NCI-H146 treated with DMSO at 0.1 percent for 48 hours (cell line): ENCODE measurements around the gene NEUROD4.

Source experiments
- DNase-seq: peaks from one replicate; lab custom pipeline; 2025; ENCODE audit not compliant: unreplicated experiment; lab: John Stamatoyannopoulos, UW

Gene NEUROD4

DNA sequence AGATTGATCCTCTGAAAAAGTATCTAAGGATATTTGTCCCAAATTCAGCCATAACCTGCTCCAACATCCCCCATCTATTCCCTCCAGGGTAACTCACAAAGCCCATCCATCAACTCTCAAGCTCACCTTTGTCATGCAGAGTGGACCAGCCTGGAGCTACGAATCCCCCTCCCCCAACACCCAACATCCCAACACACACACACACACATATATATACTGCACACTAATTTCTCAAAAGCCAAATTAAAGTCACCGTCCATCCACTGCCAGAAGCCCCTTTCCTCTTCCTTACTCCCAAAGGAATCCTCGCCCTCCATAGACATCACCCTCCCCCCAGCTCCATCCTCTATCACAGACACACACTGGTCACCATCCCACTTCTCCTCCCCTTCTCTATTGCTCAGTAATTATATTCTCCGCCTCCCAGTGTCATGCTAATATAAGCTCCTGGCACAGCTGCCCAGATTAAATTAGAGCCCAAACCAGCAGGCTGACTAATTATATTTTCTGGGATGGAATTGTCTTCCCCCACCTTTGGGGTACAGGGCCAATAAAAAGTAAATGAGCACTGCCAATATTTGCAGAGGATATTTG, 21.7 kb upstream of the NEUROD4 start:
- no peak for DNase-seq

DNA sequence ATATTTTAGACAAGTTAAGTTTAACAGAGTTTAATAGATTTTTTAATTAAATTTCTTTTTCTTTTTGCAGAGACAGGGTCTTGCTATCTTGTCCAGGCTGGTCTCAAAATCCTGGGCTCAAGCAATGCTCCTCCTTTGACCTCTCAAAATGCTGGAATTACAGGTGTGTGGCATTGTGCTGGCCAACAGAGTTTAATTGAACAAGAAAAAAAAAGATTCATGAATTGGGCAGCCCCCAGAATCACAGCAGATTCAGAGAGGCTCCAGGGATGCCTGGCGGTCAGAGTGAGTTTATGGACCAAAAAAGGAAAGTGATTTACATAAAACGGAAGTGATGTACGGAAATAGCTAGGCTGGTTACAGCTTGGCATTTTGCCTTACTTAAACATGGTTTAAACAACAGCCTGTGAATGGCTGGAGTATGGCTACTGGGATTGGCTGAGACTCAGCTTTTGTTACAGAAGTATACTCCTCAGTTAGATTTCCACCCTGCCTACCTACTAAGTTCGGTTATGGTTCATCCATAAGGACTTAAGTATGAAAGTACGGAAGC, 20.7 kb upstream of the NEUROD4 start:
- no peak for DNase-seq

DNA sequence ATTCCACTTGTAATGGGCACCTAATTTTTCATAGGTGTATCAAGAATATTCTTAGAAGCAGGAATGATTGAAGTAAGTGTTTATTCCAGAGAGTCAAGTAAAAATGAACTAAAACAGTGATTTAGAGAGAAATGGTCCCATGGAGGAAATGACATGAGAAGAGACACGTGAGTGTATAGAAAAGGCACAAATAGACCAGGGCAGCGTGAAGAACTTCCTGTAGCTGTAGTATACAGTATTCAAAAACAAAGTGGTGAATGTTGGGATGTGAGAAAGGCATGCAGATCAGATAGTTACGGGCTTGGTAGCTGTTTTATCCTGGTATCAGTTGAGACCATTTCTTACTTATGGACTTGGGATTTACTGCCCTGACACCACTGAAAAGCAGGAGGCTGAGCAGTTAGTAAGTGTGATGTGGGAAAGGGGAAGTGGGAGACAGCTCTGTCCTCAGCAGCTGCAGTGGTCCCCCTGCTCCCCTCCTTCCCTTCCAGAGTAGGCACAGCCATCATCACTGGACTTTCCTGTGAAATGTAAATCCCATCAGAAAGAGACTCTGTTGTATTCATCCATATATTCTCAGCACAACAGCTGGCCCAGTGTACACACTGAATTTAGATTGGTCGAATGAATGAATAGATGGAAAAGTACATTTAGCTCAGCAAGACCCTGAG, 18.4 kb upstream of the NEUROD4 start:
- DNase-seq: no peak

DNA sequence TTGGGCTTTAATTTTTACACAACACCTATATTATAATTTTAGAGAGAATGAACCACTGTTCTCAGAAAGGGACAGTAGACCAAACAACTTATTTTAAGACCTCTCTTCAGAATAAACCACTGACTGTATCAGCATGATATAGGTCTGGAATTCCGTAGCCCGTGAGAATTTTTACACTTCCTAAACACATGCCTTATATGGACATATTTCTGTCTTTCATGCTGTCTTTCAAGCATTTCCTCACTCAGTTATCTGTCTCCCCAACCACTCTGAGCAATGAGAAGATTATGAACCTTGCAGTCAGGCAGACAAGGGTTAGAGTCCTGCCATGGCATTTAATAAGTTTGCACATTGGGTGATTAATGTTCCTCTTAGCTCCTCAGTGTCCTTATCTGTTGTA, 17.4 kb upstream of the NEUROD4 start:
- DNase-seq: no peak

DNA sequence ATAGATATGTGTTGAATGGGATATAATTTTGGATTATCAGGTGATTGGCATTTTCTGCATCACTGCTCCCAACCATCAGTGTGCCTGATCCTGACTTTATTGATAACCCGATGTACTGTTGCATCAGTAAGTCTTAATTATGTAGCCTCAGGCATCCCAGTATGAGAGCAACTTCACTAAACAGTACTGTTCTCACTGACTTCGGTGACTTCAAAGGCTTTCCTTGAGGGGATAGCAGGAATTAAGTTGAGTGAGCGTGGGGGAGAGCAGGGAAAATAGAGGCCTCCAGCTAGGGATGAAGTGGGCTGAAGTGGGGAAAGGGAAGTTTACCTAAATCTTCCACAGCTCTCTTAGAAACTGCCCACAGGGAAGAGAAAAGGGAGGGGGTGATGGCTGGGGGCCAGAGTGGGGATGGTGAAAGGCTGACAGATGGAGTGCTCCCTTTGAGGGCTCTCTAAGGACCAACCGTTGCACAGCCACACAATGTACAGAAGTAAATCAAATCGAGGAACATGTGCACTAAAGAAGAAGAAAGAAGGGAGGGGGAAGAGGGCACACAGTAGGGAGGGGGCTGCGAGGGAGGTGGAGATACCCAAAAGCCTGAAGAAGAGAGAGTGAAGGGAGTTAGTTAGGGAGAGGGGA, 10.7 kb upstream of the NEUROD4 start:
- no peak for DNase-seq

DNA sequence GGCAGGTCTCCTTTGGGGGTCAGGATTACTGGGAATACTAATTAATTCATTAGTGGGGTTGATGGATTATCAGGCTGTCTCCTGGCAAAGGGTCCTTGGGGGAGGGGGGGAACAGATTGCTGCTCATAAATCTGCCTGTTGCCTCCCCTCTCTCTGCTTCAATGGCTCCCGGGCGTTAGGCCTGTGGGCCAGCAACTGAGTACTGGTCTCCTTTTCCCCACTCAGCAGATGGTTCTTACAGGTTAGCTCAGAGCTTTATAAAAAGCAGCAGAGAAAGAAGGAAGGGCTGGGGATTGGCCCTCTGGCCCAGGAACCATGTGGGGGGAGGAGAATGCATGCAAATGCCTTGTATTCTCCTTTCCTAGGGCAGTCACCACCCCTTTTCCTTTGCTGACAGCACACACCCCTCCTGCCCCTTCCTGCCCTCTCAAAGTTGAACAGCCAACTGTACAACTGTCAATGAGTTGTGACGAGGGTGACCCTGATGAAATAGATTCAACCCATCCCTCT, 2.3 kb upstream of the NEUROD4 start:
- no peak for DNase-seq

DNA sequence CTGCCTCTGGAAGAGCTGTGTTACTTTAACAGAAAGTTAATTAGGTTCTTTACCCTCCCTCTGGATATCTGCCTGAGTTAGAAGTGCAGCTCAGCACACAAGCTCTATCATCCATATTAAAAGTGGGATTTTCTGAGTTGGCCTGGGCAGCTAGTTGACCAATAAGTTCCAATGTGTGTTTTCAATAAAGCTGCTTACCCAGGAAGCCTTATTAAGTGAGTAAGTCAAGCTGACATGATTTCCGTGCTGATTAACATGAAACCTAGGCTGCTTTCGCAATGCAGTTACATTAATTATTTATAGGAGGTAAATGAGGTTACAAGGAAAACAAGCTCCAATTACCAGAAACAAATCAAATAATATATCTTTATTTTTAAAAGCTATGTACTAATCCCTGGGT, 4.8 kb downstream of the NEUROD4 start:
- DNase-seq: no peak

DNA sequence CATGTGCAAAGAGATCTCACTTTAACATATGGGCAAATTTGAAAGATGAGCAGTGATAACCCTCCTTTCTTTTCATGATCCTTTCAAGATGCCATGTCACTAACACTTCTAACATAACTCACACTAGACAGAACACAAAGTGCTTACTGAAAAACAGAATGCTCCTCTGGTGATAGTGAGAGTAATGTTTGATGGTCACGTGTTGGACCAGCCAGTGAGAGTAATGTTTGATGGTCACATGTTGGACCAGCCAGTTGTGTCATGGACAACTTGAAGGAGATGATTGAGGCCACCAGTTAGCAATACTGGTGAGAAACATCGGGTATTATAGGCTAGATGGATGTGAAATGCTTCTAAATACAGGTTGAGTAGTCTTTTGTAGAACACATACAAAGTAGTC, 5.7 kb downstream of the NEUROD4 start:
- DNase-seq: no peak

DNA sequence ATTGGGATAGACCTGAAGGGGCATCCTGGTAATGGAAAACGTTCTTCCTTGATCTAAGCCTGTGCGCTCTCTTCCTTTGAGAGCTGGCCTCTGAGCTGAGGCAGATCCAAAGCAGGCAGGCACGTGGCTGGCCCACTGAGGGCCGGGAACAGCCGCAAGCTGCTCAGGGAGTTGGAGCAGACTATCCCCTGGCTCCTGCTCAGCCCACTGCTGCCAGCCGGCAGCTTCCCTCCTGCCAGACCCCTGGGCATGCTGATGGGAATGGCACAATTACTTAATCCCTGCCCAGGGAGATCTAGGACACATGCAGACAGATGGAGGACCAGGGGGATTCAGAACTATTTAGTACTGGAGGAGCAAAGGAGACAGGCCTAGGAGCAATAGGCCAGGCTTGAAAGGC, 14.4 kb downstream of the NEUROD4 start:
- no peak for DNase-seq

DNA sequence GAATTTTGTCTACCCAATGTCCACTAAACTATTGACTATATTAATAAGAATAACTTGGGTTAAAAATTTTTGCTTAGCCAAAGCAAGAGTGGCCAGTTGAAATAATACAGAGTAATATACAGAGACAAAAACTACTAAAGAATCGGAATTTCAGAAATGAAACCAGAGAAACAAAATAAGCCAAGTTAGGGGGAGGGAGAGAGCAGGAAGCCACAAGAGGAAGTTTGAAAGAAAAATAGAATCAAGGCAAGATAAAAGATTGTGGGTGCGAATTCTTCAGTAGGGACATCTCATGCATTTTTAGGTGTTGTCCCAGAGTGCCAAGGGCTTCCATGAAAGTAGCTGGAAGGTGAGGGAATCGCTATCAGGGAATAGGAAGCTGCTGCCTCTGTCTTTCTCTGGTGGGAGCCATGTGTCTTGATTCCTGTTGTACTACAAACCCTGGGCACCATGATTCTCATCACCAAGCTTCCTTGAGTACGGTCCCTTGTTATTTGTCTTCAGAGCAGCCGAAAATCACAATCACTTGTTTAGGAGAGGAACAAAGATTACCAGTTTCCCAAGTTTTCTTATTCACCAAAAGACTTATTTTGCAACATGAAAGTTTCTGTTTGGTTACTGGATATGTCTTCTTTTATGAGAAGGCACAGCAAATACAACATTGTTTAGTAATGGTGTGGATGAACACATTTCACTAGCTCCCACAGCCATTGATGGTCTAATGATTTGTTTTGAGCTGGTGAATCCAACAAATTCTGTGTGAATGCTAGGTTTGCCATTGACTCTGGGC, 16.7 kb downstream of the NEUROD4 start:
- no peak for DNase-seq

DNA sequence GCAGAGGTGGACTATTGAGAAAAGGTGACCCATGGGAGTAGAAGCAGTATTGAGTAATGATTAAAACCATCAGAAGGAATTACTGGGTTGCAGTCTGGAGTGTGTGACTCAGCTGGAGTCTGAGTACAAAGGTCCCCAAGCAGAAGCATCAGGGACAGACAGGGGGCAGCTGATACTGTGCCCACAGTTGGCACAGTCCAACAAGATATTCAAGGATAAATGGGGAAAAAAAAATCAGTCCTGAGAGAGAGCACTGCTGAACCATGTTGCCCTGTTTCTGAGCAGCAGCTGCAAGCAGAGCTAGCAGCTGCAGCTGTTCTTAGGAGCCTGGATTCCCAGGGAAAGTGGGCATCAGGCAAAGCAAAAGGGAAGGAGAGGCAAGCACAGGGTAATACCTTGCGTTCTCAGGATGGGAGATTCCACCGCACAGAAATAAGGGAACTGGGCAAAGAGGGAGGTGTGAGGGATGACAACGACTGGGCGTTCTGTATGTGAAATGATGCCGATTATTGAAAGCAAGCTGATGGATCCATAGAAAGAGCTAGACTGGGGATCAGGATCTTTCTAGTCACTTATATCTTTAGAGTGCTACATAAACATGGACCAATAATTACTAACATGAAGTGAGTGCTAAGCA, 17.7 kb downstream of the NEUROD4 start:
- DNase-seq: no peak

DNA sequence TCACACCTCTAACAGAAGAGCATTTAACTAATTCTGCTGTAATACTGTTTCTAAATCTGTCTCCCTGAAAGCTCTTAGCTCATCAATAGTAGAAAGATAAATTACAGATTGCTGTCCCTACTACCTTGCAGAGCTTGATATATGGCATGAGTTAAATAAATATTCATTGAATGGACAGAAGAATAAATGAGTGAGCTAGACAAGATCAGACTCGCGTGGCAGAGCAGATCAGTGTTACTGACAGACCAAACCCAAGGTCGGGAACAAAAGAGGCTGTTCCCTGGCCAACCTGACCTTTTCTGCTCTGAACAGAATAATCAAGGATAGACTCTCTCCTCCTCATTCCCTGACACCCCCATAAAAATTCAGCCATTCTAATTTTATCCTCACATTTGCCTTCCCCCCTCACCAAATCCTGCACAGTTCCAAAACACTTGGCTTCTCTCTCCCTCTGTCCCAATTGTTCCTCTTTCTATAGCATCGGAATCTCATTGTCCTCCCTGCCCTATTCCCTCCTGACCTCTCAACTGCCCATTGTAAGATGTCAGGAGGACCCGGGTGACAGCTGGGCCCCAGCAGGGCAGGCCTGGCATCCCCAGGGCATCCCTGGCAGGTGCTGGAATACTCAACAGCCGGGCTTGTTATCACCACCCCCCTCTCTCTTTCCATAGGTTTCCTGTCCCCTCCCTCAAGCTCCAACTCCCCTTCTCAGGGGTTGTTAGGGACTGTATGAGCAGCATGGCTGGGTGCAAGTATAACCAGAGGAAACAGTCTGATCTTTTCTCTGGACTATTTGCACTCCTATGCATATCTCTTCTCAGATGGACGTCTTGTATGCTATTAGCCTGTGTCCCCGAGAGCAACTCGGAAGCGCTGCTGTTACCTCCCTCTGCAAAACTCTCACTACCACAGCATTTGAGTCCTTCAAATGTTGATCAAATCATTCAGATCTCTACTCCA, 19.9 kb downstream of the NEUROD4 start:
- DNase-seq: no peak

DNA sequence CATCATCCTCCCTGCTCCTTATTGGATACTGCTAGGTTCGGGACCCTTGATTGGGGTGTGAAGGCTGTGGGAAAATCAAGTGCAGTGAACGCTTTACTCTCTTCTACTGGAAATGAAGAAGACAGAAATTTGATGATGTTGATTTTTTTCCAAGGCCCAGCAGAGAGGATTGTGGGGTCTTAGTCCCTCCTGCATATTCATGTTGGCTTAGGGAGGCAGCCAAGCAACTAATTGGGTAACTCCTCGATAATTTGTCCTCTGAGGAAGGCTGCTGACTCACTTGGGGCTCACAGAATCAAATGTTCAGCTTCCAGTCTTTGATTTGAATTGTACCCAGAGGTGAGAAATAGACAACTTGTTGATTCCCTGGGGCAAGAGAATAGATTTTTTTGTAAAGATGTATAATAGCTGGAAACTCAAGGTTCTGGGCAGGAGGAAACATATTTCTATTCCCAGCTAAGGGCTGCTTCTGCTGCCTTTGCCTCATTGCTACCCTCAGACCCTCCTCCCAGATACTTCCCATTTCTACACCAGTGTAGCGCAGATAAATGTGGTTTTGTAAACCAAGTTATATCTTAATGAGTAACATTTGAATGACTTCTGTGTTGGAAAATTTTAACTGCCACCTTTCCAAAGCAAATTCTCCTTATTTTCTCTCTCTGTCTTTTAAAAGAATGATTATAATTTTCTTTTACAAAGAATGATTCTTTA, 21.7 kb downstream of the NEUROD4 start:
- DNase-seq: no peak

DNA sequence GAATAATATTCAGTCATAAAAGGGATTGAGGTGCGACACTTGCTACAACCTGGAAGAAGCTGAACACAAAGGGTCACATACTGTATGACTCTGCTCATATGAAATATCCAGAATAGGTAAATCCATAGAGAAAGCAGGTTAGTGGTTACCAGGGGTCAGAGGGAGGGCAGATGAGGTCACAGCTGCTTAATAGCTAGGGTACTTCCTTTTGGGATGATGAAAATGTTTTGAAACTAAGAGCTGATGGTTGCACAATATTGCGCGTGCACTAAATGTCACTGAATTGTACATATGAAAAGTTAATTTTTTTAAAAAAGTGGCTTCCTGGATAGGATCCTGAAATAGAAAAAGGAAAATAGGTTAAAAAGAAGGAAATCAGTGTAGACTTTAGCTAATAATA, 23.8 kb downstream of the NEUROD4 start:
- DNase-seq: no peak

DNA sequence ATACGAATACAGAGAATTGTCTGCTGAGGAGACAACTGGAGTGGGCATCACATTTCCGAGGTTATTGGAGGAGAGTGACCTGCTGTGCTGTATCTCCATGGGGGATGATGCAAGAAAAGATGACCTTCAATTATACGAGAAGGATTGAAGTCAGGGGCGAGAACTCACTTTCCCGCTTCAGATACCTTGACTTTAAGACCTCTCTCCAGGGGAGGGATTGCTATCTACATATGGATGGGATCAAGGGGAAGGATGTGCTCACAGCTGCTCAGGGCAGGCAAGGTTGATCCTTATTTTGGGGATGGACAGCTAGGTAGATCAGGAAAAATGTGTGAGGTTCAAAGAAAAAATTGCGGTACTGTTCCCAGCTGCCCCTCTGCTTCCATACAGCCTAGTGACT, 24.4 kb downstream of the NEUROD4 start:
- no peak for DNase-seq

DNA sequence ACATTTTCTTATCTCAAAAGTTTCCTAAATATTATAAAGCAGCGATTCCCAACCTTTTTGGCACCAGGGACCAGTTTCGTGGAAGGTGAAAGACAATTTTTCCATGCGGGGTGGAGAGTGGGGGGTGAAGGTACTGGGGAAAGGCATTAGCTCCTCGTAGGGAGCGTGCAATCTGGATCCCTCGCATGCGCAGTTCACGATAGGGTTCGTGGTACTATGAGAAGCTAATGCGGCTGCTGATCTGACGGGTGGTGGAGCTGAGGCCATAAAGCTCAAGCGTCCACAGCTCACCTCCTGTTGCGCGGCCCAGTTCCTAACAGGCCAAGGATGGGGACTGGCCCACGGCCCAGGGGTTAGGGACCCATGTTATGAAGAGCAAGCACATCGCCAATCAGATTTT, 29.9 kb downstream of the NEUROD4 start:
- DNase-seq: no peak

DNA sequence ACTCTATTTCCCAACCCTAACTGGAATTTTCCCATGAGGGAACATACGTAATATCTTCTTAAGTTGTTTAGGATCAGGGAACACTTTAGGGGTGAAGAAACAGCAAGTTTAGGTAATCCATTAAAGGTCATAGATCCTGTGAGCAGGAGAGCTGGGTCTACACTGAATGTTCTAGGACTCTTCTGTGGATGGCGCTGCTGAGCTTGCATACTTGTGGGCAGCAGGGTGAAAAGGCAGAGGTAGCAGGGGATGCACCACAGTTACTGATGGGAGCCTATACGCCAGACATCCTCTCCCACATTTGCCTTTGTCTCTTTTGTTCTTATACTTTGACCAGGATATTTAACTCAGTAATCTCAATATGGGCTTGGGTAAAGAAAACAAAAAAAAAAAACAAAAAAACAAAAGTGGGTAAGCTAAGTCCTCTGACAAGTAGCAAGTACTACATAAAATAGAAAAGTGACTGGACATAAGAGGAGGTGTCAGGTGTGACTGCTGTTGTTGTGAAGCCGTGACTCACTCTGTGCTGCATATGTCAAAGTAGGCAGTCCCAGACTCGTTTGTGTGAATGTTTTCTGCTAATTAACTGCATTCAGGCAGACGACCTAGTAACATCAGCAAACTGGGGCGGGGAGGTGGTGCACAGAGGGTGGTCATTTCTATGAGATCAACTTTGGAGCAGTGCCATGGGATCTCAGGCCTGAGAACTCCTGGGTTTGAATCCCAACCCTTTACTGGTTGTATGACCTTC, 31.6 kb downstream of the NEUROD4 start:
- DNase-seq: no peak

DNA sequence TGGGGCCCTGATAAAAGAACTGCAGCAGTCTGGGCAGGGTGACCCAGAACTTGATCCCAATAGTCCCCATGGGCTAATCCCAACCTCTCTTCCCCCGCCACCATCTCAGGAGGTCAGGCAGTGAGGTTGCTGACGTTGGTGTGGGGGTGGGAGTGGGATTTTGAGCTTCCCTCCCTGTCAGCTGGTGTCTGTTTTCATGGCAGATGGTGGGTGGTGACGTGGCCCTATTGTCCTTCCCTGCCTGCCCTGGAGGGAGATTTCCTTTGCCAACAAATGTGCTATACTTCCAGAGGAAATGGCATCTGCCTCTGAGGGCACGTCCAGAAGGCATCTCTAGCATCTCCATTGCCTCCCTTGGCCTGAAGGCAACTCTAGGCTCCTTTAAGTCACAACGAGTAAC, 37.7 kb downstream of the NEUROD4 start:
- no peak for DNase-seq
